ENCODE results near the gene SLC27A1. TPM values are rescaled to one million over a fixed set of nuclear protein-coding genes. Genes with fewer than 3 reads are reported as not detected.

Gene SLC27A1
- 15.2 TPM for polyA plus RNA-seq (2012; ENCODE audit: insufficient read length, low read depth)

GRCh38 chr19:17470068-17470841 lies at the start of gene SLC27A1:
Gene SLC27A1 (plus strand): TSS chr19:17470524. CDS start chr19:17470541, 17 bp downstream.
- TF ChIP-seq FOXP2 (optimal IDR thresholded peaks at IDR 0.05; ENCODE audit: borderline replicate concordance, extremely low read depth, extremely low read length, insufficient read depth) (peak; percentile 27), POLR2AphosphoS5 (IDR thresholded peaks at IDR 0.05; ENCODE audit: low read depth, low read length) (peak; percentile 38; the same call in 1 of the 2 replicates), TAF1 (IDR thresholded peaks at IDR 0.05; ENCODE audit: borderline replicate concordance, insufficient read depth, low read length) (no peak), SIN3A (IDR thresholded peaks at IDR 0.05; ENCODE audit: borderline replicate concordance, insufficient read depth, low read length) (no peak), REST (IDR thresholded peaks at IDR 0.05; ENCODE audit: insufficient read depth in 1 of 2, low read depth in 2 of 2, low read length in 2 of 2) (no peak; a peak in 1 of 4 replicates)

GRCh38 chr19:17421942-17422341 lies 48.4 kb upstream of the SLC27A1 start:
- TF ChIP-seq FOXP2 (optimal IDR thresholded peaks at IDR 0.05; ENCODE audit: borderline replicate concordance, extremely low read depth, extremely low read length, insufficient read depth) (no peak), POLR2AphosphoS5 (IDR thresholded peaks at IDR 0.05; ENCODE audit: low read depth, low read length) (no peak), SIN3A (IDR thresholded peaks at IDR 0.05; ENCODE audit: borderline replicate concordance, insufficient read depth, low read length) (no peak), REST (IDR thresholded peaks at IDR 0.05; ENCODE audit: insufficient read depth in 1 of 2, low read depth in 2 of 2, low read length in 2 of 2) (no peak), TAF1 (IDR thresholded peaks at IDR 0.05; ENCODE audit: borderline replicate concordance, insufficient read depth, low read length) (no peak)

DNA sequence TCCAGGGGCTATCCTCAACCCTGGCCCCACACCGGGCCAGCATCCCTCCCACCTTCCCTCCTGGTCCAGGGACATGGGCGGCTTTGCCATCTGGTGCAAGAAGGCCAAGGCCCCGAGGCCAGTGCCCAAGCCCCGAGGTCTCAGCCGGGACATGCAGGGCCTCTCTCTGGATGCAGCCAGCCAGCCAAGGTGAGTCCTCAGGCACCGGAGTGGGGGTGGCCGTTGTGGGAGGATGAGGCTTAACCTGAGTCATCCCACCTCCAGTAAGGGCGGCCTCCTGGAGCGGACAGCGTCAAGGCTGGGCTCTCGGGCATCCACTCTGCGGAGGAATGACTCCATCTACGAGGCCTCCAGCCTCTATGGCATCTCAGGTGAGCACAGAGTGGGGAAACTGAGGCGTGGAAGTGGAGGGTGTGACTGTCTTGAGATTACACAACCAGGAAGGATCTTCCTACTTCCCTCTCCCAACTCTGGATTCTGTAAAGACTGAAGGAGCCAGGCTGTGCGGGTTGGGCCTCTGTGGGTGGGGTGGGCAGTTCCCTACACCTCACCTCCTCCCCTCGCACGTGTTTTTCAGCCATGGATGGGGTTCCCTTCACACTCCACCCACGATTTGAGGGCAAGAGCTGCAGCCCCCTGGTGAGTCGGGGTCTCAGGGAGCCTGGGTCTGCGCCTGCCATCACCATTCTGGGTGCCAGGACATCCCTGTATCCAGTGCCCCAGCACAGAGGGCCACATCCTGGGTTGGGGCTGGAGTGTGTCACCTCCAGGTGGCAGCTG lies 46.7 kb upstream of the SLC27A1 start:
- TF ChIP-seq POLR2AphosphoS5 (IDR thresholded peaks at IDR 0.05; ENCODE audit: low read depth, low read length) (no peak), REST (IDR thresholded peaks at IDR 0.05; ENCODE audit: insufficient read depth in 1 of 2, low read depth in 2 of 2, low read length in 2 of 2) (no peak)

GRCh38 chr19:17424743-17425365 lies 45.5 kb upstream of the SLC27A1 start:
- TF ChIP-seq FOXP2 (optimal IDR thresholded peaks at IDR 0.05; ENCODE audit: borderline replicate concordance, extremely low read depth, extremely low read length, insufficient read depth) (peak; percentile 70), SIN3A (IDR thresholded peaks at IDR 0.05; ENCODE audit: borderline replicate concordance, insufficient read depth, low read length) (no peak), POLR2AphosphoS5 (IDR thresholded peaks at IDR 0.05; ENCODE audit: low read depth, low read length) (0 out of 2 replicates have a peak, but pooled peaks have one; percentile 16)

GRCh38 chr19:17429641-17430113 lies 40.6 kb upstream of the SLC27A1 start:
- TF ChIP-seq REST (IDR thresholded peaks at IDR 0.05; ENCODE audit: insufficient read depth in 1 of 2, low read depth in 2 of 2, low read length in 2 of 2) (no peak), TAF1 (IDR thresholded peaks at IDR 0.05; ENCODE audit: borderline replicate concordance, insufficient read depth, low read length) (no peak), SIN3A (IDR thresholded peaks at IDR 0.05; ENCODE audit: borderline replicate concordance, insufficient read depth, low read length) (no peak), FOXP2 (optimal IDR thresholded peaks at IDR 0.05; ENCODE audit: borderline replicate concordance, extremely low read depth, extremely low read length, insufficient read depth) (no peak), POLR2AphosphoS5 (IDR thresholded peaks at IDR 0.05; ENCODE audit: low read depth, low read length) (no peak)
